HT-29 (cell line): ENCODE measurements around the gene NOL7. TPM values are rescaled to one million over a fixed set of nuclear protein-coding genes. Genes with fewer than 3 reads are reported as not detected.
A peak's percentile ranks its signal among the peaks of the same experiment; 100 is the strongest.

Source experiments
- DNase-seq: peaks from one replicate; pipeline ENCODE4 v3.0.0-alpha.2; 2015; ENCODE audit warnings: low spot score
- total RNA-seq: library from RNA; depleted of rRNA; stranded (reverse); fragments of >200 nt; shearing (Covaris generic); gene quantifications from 2 replicates; pipeline ENCODE4 v1.2.3, GENCODE V29; 2014; rRNA removed

NOL7 gene
- total RNA-seq, result 54.9 and 71.6 TPM in 2 replicates

- peak; percentile 99 for DNase-seq
These were observed at the start of gene NOL7 for GRCh38 chr6:13614926-13615791. TSS of gene NOL7 (plus strand) at chr6:13615335. CDS start at chr6:13615359, 24 bp downstream.

- no peak for DNase-seq
These were observed 49.2 kb upstream of the NOL7 start for GRCh38 chr6:13565921-13566320.

- DNase-seq, result no peak
These were observed 48.6 kb upstream of the NOL7 start for GRCh38 chr6:13566500-13566899.

- no peak for DNase-seq
These were observed 46.2 kb upstream of the NOL7 start for GRCh38 chr6:13568970-13569369.

- no peak for DNase-seq
These were observed 42.9 kb upstream of the NOL7 start for GRCh38 chr6:13572240-13572639.

GRCh38 chr6:13572951-13573654 lies 42.0 kb upstream of the NOL7 start:
- DNase-seq, result no peak

GRCh38 chr6:13573669-13574110 lies 41.4 kb upstream of the NOL7 start:
- peak; percentile 24 for DNase-seq

- peak; percentile 95 for DNase-seq
These were observed 41.0 kb upstream of the NOL7 start for GRCh38 chr6:13574149-13574570.

GRCh38 chr6:13574571-13575376 lies 40.4 kb upstream of the NOL7 start, which contains the start of gene SIRT5:
TSS of gene SIRT5 (plus strand) at chr6:13574601. CDS start at chr6:13584111, 9,510 bp downstream.
- DNase-seq, result peak; percentile 93

- no peak for DNase-seq
These were observed 39.8 kb upstream of the NOL7 start for GRCh38 chr6:13575377-13575775.

- no peak for DNase-seq
These were observed 39.1 kb upstream of the NOL7 start for GRCh38 chr6:13576017-13576416.

GRCh38 chr6:13577926-13578325 lies 37.2 kb upstream of the NOL7 start:
- no peak for DNase-seq

- DNase-seq, result no peak
These were observed 35.2 kb upstream of the NOL7 start for GRCh38 chr6:13579911-13580310.

GRCh38 chr6:13581700-13582229 lies 33.4 kb upstream of the NOL7 start:
- no peak for DNase-seq

- DNase-seq, result no peak
These were observed 28.3 kb upstream of the NOL7 start for GRCh38 chr6:13586603-13587542.

- no peak for DNase-seq
These were observed 25.3 kb upstream of the NOL7 start for GRCh38 chr6:13589801-13590200.

- DNase-seq, result no peak
These were observed 24.5 kb upstream of the NOL7 start for GRCh38 chr6:13590574-13591153.

GRCh38 chr6:13591205-13591921 lies 23.8 kb upstream of the NOL7 start:
- no peak for DNase-seq

GRCh38 chr6:13593103-13593502 lies 22.0 kb upstream of the NOL7 start:
- no peak for DNase-seq
